Measurements from ENCODE around the gene SHC3. TPM values are rescaled to one million over a fixed set of nuclear protein-coding genes. Genes with fewer than 3 reads are reported as not detected.

Gene SHC3
- polyA plus RNA-seq, 2 donors, result 0.19 to 0.35 TPM

- Histone ChIP-seq H3K9me3 (ENCODE audit: control insufficient read depth in 2 of 2, insufficient read depth in 1 of 2, low read depth in 1 of 2, low read length in 1 of 2) (no peaks in the 10 kb centered on the region), H3K4me3 (ENCODE audit: low read depth in 1 of 2, low read length in 2 of 2) (no peak overlapping the region), H3K27me3 (ENCODE audit: control insufficient read depth in 1 of 2, insufficient read depth in 2 of 2, low read length in 2 of 2) (no peaks in the 10 kb centered on the region), H3K4me1 (ENCODE audit: control insufficient read depth in 2 of 2, insufficient read depth in 2 of 2, low read length in 1 of 2) (peaks cover 0 to 10% of the 10 kb centered on the region in 2 donors), H3K36me3 (ENCODE audit: control insufficient read depth in 2 of 2, insufficient read depth in 2 of 2, low read length in 1 of 2) (no peaks in the 10 kb centered on the region), H3K27ac (ENCODE audit: low read depth in 2 of 2, low read length in 1 of 2) (no peak overlapping the region)
- WGBS, 2 donors, result 67 to 71% methylated on average over 4 of the region's 4 CpGs
Observed at GRCh38 chr9:89166852-89167251, 11.8 kb downstream of the SHC3 start.

GRCh38 chr9:89165880-89166279, 12.7 kb downstream of the SHC3 start:
- no peaks in the 10 kb centered on the region for H3K27me3 ChIP-seq (ENCODE audit: control insufficient read depth in 1 of 2, insufficient read depth in 2 of 2, low read length in 2 of 2)
- peaks cover 0 to 10% of the 10 kb centered on the region in 2 donors for H3K4me1 ChIP-seq (ENCODE audit: control insufficient read depth in 2 of 2, insufficient read depth in 2 of 2, low read length in 1 of 2)
- WGBS, 2 donors, result 85 to 86% methylated on average over 6 of the region's 6 CpGs
- no peaks in the 10 kb centered on the region for H3K36me3 ChIP-seq (ENCODE audit: control insufficient read depth in 2 of 2, insufficient read depth in 2 of 2, low read length in 1 of 2)
- H3K4me3 ChIP-seq (ENCODE audit: low read depth in 1 of 2, low read length in 2 of 2), result no peak overlapping the region
- H3K27ac ChIP-seq (ENCODE audit: low read depth in 2 of 2, low read length in 1 of 2), result no peak overlapping the region
- no peaks in the 10 kb centered on the region for H3K9me3 ChIP-seq (ENCODE audit: control insufficient read depth in 2 of 2, insufficient read depth in 1 of 2, low read depth in 1 of 2, low read length in 1 of 2)

GRCh38 chr9:89165341-89165740, 13.3 kb downstream of the SHC3 start:
- Histone ChIP-seq H3K9me3 (ENCODE audit: control insufficient read depth in 2 of 2, insufficient read depth in 1 of 2, low read depth in 1 of 2, low read length in 1 of 2) (no peaks in the 10 kb centered on the region), H3K4me1 (ENCODE audit: control insufficient read depth in 2 of 2, insufficient read depth in 2 of 2, low read length in 1 of 2) (peaks cover 0 to 10% of the 10 kb centered on the region in 2 donors), H3K4me3 (ENCODE audit: low read depth in 1 of 2, low read length in 2 of 2) (no peak overlapping the region), H3K36me3 (ENCODE audit: control insufficient read depth in 2 of 2, insufficient read depth in 2 of 2, low read length in 1 of 2) (no peaks in the 10 kb centered on the region), H3K27me3 (ENCODE audit: control insufficient read depth in 1 of 2, insufficient read depth in 2 of 2, low read length in 2 of 2) (no peaks in the 10 kb centered on the region), H3K27ac (ENCODE audit: low read depth in 2 of 2, low read length in 1 of 2) (no peak overlapping the region)

GRCh38 chr9:89161221-89161620, 17.4 kb downstream of the SHC3 start:
- 84 to 88% methylated on average over 8 of the region's 8 CpGs for WGBS, 2 donors
- no peaks in the 10 kb centered on the region for H3K9me3 ChIP-seq (ENCODE audit: control insufficient read depth in 2 of 2, insufficient read depth in 1 of 2, low read depth in 1 of 2, low read length in 1 of 2)
- no peaks in the 10 kb centered on the region for H3K36me3 ChIP-seq (ENCODE audit: control insufficient read depth in 2 of 2, insufficient read depth in 2 of 2, low read length in 1 of 2)
- no peak overlapping the region for H3K27ac ChIP-seq (ENCODE audit: low read depth in 2 of 2, low read length in 1 of 2)
- no peak overlapping the region for H3K4me3 ChIP-seq (ENCODE audit: low read depth in 1 of 2, low read length in 2 of 2)
- H3K4me1 ChIP-seq (ENCODE audit: control insufficient read depth in 2 of 2, insufficient read depth in 2 of 2, low read length in 1 of 2), result no peaks in the 10 kb centered on the region
- no peaks in the 10 kb centered on the region for H3K27me3 ChIP-seq (ENCODE audit: control insufficient read depth in 1 of 2, insufficient read depth in 2 of 2, low read length in 2 of 2)

- no peak overlapping the region for H3K27ac ChIP-seq (ENCODE audit: low read depth in 2 of 2, low read length in 1 of 2)
- no peaks in the 10 kb centered on the region for H3K36me3 ChIP-seq (ENCODE audit: control insufficient read depth in 2 of 2, insufficient read depth in 2 of 2, low read length in 1 of 2)
- H3K27me3 ChIP-seq (ENCODE audit: control insufficient read depth in 1 of 2, insufficient read depth in 2 of 2, low read length in 2 of 2), result no peaks in the 10 kb centered on the region
- H3K4me3 ChIP-seq (ENCODE audit: low read depth in 1 of 2, low read length in 2 of 2), result no peak overlapping the region
- WGBS, 2 donors, result 78 to 83% methylated on average over 5 of the region's 5 CpGs
- H3K9me3 ChIP-seq (ENCODE audit: control insufficient read depth in 2 of 2, insufficient read depth in 1 of 2, low read depth in 1 of 2, low read length in 1 of 2), result no peaks in the 10 kb centered on the region
- no peaks in the 10 kb centered on the region for H3K4me1 ChIP-seq (ENCODE audit: control insufficient read depth in 2 of 2, insufficient read depth in 2 of 2, low read length in 1 of 2)
Observed at GRCh38 chr9:89160806-89161205, 17.8 kb downstream of the SHC3 start.

GRCh38 chr9:89154651-89155336, 23.8 kb downstream of the SHC3 start:
- H3K27ac ChIP-seq (ENCODE audit: low read depth in 2 of 2, low read length in 1 of 2), result no peak overlapping the region
- no peaks in the 10 kb centered on the region for H3K27me3 ChIP-seq (ENCODE audit: control insufficient read depth in 1 of 2, insufficient read depth in 2 of 2, low read length in 2 of 2)
- H3K4me1 ChIP-seq (ENCODE audit: control insufficient read depth in 2 of 2, insufficient read depth in 2 of 2, low read length in 1 of 2), result peaks cover 0 to 2% of the 10 kb centered on the region in 2 donors
- no peaks in the 10 kb centered on the region for H3K36me3 ChIP-seq (ENCODE audit: control insufficient read depth in 2 of 2, insufficient read depth in 2 of 2, low read length in 1 of 2)
- H3K4me3 ChIP-seq (ENCODE audit: low read depth in 1 of 2, low read length in 2 of 2), result no peak overlapping the region
- no peaks in the 10 kb centered on the region for H3K9me3 ChIP-seq (ENCODE audit: control insufficient read depth in 2 of 2, insufficient read depth in 1 of 2, low read depth in 1 of 2, low read length in 1 of 2)
- 63 to 67% methylated on average over 14 of the region's 14 CpGs for WGBS, 2 donors

GRCh38 chr9:89154218-89154617, 24.4 kb downstream of the SHC3 start:
- Histone ChIP-seq H3K36me3 (ENCODE audit: control insufficient read depth in 2 of 2, insufficient read depth in 2 of 2, low read length in 1 of 2) (no peaks in the 10 kb centered on the region), H3K4me1 (ENCODE audit: control insufficient read depth in 2 of 2, insufficient read depth in 2 of 2, low read length in 1 of 2) (peaks cover 0 to 2% of the 10 kb centered on the region in 2 donors), H3K27ac (ENCODE audit: low read depth in 2 of 2, low read length in 1 of 2) (no peak overlapping the region), H3K27me3 (ENCODE audit: control insufficient read depth in 1 of 2, insufficient read depth in 2 of 2, low read length in 2 of 2) (no peaks in the 10 kb centered on the region), H3K9me3 (ENCODE audit: control insufficient read depth in 2 of 2, insufficient read depth in 1 of 2, low read depth in 1 of 2, low read length in 1 of 2) (no peaks in the 10 kb centered on the region), H3K4me3 (ENCODE audit: low read depth in 1 of 2, low read length in 2 of 2) (no peak overlapping the region)
- 72% methylated on average over 4 of the region's 4 CpGs for WGBS, 2 donors

- H3K27me3 ChIP-seq (ENCODE audit: control insufficient read depth in 1 of 2, insufficient read depth in 2 of 2, low read length in 2 of 2), result no peaks in the 10 kb centered on the region
- WGBS, 2 donors, result 71 to 73% methylated on average over 14 of the region's 14 CpGs
- no peaks in the 10 kb centered on the region for H3K9me3 ChIP-seq (ENCODE audit: control insufficient read depth in 2 of 2, insufficient read depth in 1 of 2, low read depth in 1 of 2, low read length in 1 of 2)
- peaks cover 0 to 2% of the 10 kb centered on the region in 2 donors for H3K4me1 ChIP-seq (ENCODE audit: control insufficient read depth in 2 of 2, insufficient read depth in 2 of 2, low read length in 1 of 2)
- H3K36me3 ChIP-seq (ENCODE audit: control insufficient read depth in 2 of 2, insufficient read depth in 2 of 2, low read length in 1 of 2), result no peaks in the 10 kb centered on the region
- H3K4me3 ChIP-seq (ENCODE audit: low read depth in 1 of 2, low read length in 2 of 2), result no peak overlapping the region
- H3K27ac ChIP-seq (ENCODE audit: low read depth in 2 of 2, low read length in 1 of 2), result no peak overlapping the region
Observed at GRCh38 chr9:89153232-89154017, 25.2 kb downstream of the SHC3 start.

GRCh38 chr9:89149726-89150125, 28.9 kb downstream of the SHC3 start:
- Histone ChIP-seq H3K27ac (ENCODE audit: low read depth in 2 of 2, low read length in 1 of 2) (no peak overlapping the region), H3K27me3 (ENCODE audit: control insufficient read depth in 1 of 2, insufficient read depth in 2 of 2, low read length in 2 of 2) (no peaks in the 10 kb centered on the region), H3K4me1 (ENCODE audit: control insufficient read depth in 2 of 2, insufficient read depth in 2 of 2, low read length in 1 of 2) (peaks cover 0 to 2% of the 10 kb centered on the region in 2 donors), H3K9me3 (ENCODE audit: control insufficient read depth in 2 of 2, insufficient read depth in 1 of 2, low read depth in 1 of 2, low read length in 1 of 2) (no peaks in the 10 kb centered on the region), H3K4me3 (ENCODE audit: low read depth in 1 of 2, low read length in 2 of 2) (no peak overlapping the region), H3K36me3 (ENCODE audit: control insufficient read depth in 2 of 2, insufficient read depth in 2 of 2, low read length in 1 of 2) (no peaks in the 10 kb centered on the region)
- WGBS, 2 donors, result 82 to 84% methylated on average over 3 of the region's 3 CpGs

GRCh38 chr9:89145097-89145496, 33.5 kb downstream of the SHC3 start:
- no peaks in the 10 kb centered on the region for H3K36me3 ChIP-seq (ENCODE audit: control insufficient read depth in 2 of 2, insufficient read depth in 2 of 2, low read length in 1 of 2)
- no peak overlapping the region for H3K27ac ChIP-seq (ENCODE audit: low read depth in 2 of 2, low read length in 1 of 2)
- 82 to 91% methylated on average over 3 of the region's 3 CpGs for WGBS, 2 donors

More at GRCh38 chr9:89145097-89145496, 33.5 kb downstream of the SHC3 start:
- Histone ChIP-seq H3K4me1 (ENCODE audit: control insufficient read depth in 2 of 2, insufficient read depth in 2 of 2, low read length in 1 of 2) (no peaks in the 10 kb centered on the region), H3K9me3 (ENCODE audit: control insufficient read depth in 2 of 2, insufficient read depth in 1 of 2, low read depth in 1 of 2, low read length in 1 of 2) (no peaks in the 10 kb centered on the region), H3K27me3 (ENCODE audit: control insufficient read depth in 1 of 2, insufficient read depth in 2 of 2, low read length in 2 of 2) (no peaks in the 10 kb centered on the region), H3K4me3 (ENCODE audit: low read depth in 1 of 2, low read length in 2 of 2) (no peak overlapping the region)

All from esophagus (tissue), 2 donors.